B cell (primary cell): ENCODE data around the gene LAMA4. TPM values are rescaled to one million over a fixed set of nuclear protein-coding genes. Genes with fewer than 3 reads are reported as not detected.

ENCODE experiments used
- ATAC-seq: fragments of 200-7000 bp; cut with Tn5 transposase; one replicate; pipeline ENCODE4 v1.10.0; 2021; ENCODE audit warnings: low read depth, mild to moderate bottlenecking, moderate number of reproducible peaks, moderate library complexity
- CTCF ChIA-PET: fragments of 350-600 bp; sonication (Branson Sonifier 250); formaldehyde crosslinking; loops from one replicate; lab custom pipeline; 2021; ENCODE audit warnings: antibody characterized with exemption, inconsistent platforms; lab: Charles Lee
- POLR2A ChIA-PET: fragments of 350-600 bp; sonication (Branson Sonifier 250); formaldehyde crosslinking; loops from one replicate; lab custom pipeline; 2021; ENCODE audit warnings: antibody characterized with exemption; lab: Charles Lee
- DNase-seq: peaks from one replicate; pipeline ENCODE4 v3.0.0; 2013
- H2AFZ ChIP-seq: 2 replicates; pipeline ENCODE4 v1.6.1; 2012; ENCODE audit warnings: mild to moderate bottlenecking, low read depth, low read length; ENCODE audit not compliant: insufficient read depth, poor library complexity, severe bottlenecking
- H3K27ac ChIP-seq, 2 donors: 1 replicate in 1 of 2; 2 replicates in 1 of 2; pipeline ENCODE4 v1.5.1; 2012 to 2013; ENCODE audit warnings: low read length in 2 of 2, mild to moderate bottlenecking in 2 of 2, moderate library complexity in 1 of 2
- H3K27me3 ChIP-seq, 4 experiments: fragments of 200-600 bp in 1 of 4; sonication (generic) in 1 of 4; replicated peaks in 1 of 4; 1 replicate in 2 of 4; 2 replicates in 2 of 4; pipeline versions ENCODE4 v1.6.1 to v1.7.0; 2013 to 2016; ENCODE audit warnings: low read length in 3 of 4, mild to moderate bottlenecking in 2 of 4, mixed read lengths in 1 of 4, moderate library complexity in 1 of 4; ENCODE audit not compliant: insufficient read depth in 4 of 4, control insufficient read depth in 3 of 4; ENCODE audit errors: control extremely low read depth in 1 of 4
- H3K36me3 ChIP-seq, 2 experiments: replicated peaks in 1 of 2; 1 replicate in 1 of 2; 2 replicates in 1 of 2; pipeline versions ENCODE4 v1.6.1 to v1.7.1; 2013; ENCODE audit warnings: low read length in 1 of 2; ENCODE audit not compliant: insufficient read depth in 2 of 2, control insufficient read depth in 1 of 2; ENCODE audit errors: control extremely low read depth in 1 of 2, extremely low read depth in 1 of 2
- H3K4me1 ChIP-seq, 2 donors: fragments of 200-600 bp in 1 of 2; sonication (generic) in 1 of 2; 1 replicate in 1 of 2; 2 replicates in 1 of 2; pipeline versions ENCODE4 v1.5.1 to v1.6.1; 2013 to 2017; ENCODE audit warnings: low read length in 2 of 2; ENCODE audit not compliant: control insufficient read depth in 2 of 2, insufficient read depth in 2 of 2
- H3K4me2 ChIP-seq: replicated peaks from 2 replicates; pipeline ENCODE3; 2012; ENCODE audit warnings: mild to moderate bottlenecking, low read depth, low read length; ENCODE audit not compliant: poor library complexity, severe bottlenecking
- H3K4me3 ChIP-seq, 5 experiments: fragments of 200-600 bp in 1 of 5; sonication (generic) in 1 of 5; 1 replicate in 3 of 5; 2 replicates in 2 of 5; pipeline versions ENCODE4 v1.5.1 to v1.7.0; 2011 to 2016; ENCODE audit warnings: low read length in 4 of 5, mild to moderate bottlenecking in 4 of 5, low read depth in 2 of 5, control low read depth in 1 of 5, moderate library complexity in 1 of 5; ENCODE audit not compliant: insufficient read depth in 1 of 5; ENCODE audit errors: control extremely low read depth in 1 of 5, extremely low read depth in 1 of 5
- H3K79me2 ChIP-seq: fragments of 200-600 bp; sonication (generic); one replicate; pipeline ENCODE4 v1.6.0; 2016; ENCODE audit warnings: low read length; ENCODE audit not compliant: control insufficient read depth, insufficient read depth
- H3K9ac ChIP-seq: fragments of 200-600 bp; sonication (generic); 2 replicates; pipeline ENCODE4 v1.6.1; 2017; ENCODE audit warnings: mild to moderate bottlenecking, low read length, moderate library complexity
- H3K9me3 ChIP-seq, 3 donors: one replicate each; pipeline versions ENCODE4 v1.6.1 to v1.7.1; 2013; ENCODE audit warnings: low read length in 2 of 3; ENCODE audit not compliant: control insufficient read depth in 2 of 3, insufficient read depth in 1 of 3; ENCODE audit errors: control extremely low read depth in 1 of 3
- H4K20me1 ChIP-seq: 2 replicates; pipeline ENCODE4 v1.6.0; 2012; ENCODE audit warnings: mild to moderate bottlenecking, low read length; ENCODE audit not compliant: insufficient read depth, control insufficient read depth, poor library complexity, severe bottlenecking
- H3K27ac Mint-ChIP-seq: one replicate; pipeline ENCODE4 v1.8.0; 2021; ENCODE audit warnings: mixed read lengths
- H3K27me3 Mint-ChIP-seq: one replicate; pipeline ENCODE4 v1.8.0; 2021; ENCODE audit warnings: mixed read lengths
- H3K4me1 Mint-ChIP-seq: one replicate; pipeline ENCODE4 v1.8.0; 2021; ENCODE audit warnings: mixed read lengths
- H3K4me3 Mint-ChIP-seq: one replicate; pipeline ENCODE4 v1.8.0; 2021; ENCODE audit warnings: mixed read lengths
- H3K9me3 Mint-ChIP-seq: one replicate; pipeline ENCODE4 v1.8.0; 2022; ENCODE audit warnings: mixed read lengths; ENCODE audit not compliant: insufficient read depth
- EZH2 ChIP-seq: IDR thresholded peaks from 2 replicates; pipeline ENCODE4 v1.6.1; 2012; ENCODE audit warnings: borderline replicate concordance, low read depth, mild to moderate bottlenecking, moderate library complexity, low read length; ENCODE audit not compliant: insufficient read depth, poor library complexity, severe bottlenecking
- WGBS: methylation state at CpG from one replicate; pipeline ENCODE4 v1.1.5; 2013; ENCODE audit warnings: missing lambda C conversion rate; ENCODE audit not compliant: insufficient coverage; 5-methylcytosine and 5-hydroxymethylcytosine counted together
- intact Hi-C: fragments of 100-400 bp; cut with micrococcal nuclease; formaldehyde crosslinking; loops from one replicate; pipeline ENCODE4 v1.10.0; 2022
- polyA plus RNA-seq: library from polyadenylated mRNA; depleted of rRNA; stranded (reverse); fragments of >200 nt; gene quantifications from 2 replicates; pipeline ENCODE4 v1.2.3, GENCODE V29; 2012
- total RNA-seq, 2 donors: library from RNA; stranded (reverse); fragments of 120-200 nt in 1 of 2; gene quantifications; 1 replicate in 1 of 2; 2 replicates in 1 of 2; pipeline versions ENCODE4 v1.2.3 to v1.2.4, GENCODE V29; 2013 to 2022
- TF ChIP-seq, protein P1 (sequence below): fragments of 200-600 bp; IDR thresholded peaks from one replicate; pipeline ENCODE4 v1.8.0; 2022; ENCODE audit warnings: antibody characterized with exemption, mild to moderate bottlenecking

The LAMA4 gene
- total and polyA plus RNA-seq, 2 donors (not counting 1 experiment from before 2014, with no cell fraction given): not detected

DNA sequence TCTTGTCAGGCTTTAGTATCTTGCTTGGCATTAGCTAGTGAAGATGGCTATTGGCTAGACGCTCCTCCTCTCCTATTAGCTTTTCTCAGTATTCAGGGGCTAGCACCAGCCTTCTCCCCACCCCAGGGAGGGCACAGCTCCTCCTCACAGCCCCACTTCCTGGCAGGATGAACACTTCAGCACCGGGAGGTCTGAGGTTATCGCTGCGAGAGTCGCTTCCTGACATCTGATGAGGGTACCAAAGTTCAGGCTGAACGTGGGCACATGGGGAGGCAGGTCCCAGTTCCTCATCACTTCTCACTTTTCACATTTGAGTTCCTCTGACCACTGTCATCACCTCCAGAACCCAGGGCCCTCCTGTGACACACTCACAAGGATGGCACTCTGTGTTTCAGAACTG lies 66.6 kb downstream of the LAMA4 start:
- intact Hi-C loops: no loop called here
- Histone ChIP-seq H3K27me3 (no peaks in the 10 kb centered on the region), H2AFZ (peak overlapping the region; percentile 32), H3K4me3 (no peak overlapping the region), H3K36me3 (no peaks in the 10 kb centered on the region), H3K27ac (no peak overlapping the region), H3K79me2 (no peaks in the 10 kb centered on the region), H4K20me1 (no peaks in the 10 kb centered on the region), H3K4me1 (no peaks in the 10 kb centered on the region), H3K4me2 (no peak overlapping the region), H3K9me3 (no peaks in the 10 kb centered on the region), H3K9ac (no peak overlapping the region)
- H3K27me3 Mint-ChIP-seq: peaks cover 39% of the 10 kb centered on the region
- TF ChIP-seq, protein P1, sequence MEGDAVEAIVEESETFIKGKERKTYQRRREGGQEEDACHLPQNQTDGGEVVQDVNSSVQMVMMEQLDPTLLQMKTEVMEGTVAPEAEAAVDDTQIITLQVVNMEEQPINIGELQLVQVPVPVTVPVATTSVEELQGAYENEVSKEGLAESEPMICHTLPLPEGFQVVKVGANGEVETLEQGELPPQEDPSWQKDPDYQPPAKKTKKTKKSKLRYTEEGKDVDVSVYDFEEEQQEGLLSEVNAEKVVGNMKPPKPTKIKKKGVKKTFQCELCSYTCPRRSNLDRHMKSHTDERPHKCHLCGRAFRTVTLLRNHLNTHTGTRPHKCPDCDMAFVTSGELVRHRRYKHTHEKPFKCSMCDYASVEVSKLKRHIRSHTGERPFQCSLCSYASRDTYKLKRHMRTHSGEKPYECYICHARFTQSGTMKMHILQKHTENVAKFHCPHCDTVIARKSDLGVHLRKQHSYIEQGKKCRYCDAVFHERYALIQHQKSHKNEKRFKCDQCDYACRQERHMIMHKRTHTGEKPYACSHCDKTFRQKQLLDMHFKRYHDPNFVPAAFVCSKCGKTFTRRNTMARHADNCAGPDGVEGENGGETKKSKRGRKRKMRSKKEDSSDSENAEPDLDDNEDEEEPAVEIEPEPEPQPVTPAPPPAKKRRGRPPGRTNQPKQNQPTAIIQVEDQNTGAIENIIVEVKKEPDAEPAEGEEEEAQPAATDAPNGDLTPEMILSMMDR: no peak
- no peak for TF ChIP-seq EZH2
- 3% methylated on average over 5 of the region's 6 CpGs for WGBS
- H3K4me3 Mint-ChIP-seq: no peak overlapping the region
- no peaks in the 10 kb centered on the region for H3K9me3 Mint-ChIP-seq
- no peaks in the 10 kb centered on the region for H3K4me1 Mint-ChIP-seq
- no peak for ATAC-seq
- no peak overlapping the region for H3K27ac Mint-ChIP-seq
- CTCF ChIA-PET: interaction anchor here (0.7 to 1.3 kb wide), 2 partner anchors 9 to 24 kb away, joined by 3 read pairs; no protein-coding TSS in a partner anchor
- POLR2A ChIA-PET: no interaction called here
- DNase-seq: no peak

DNA sequence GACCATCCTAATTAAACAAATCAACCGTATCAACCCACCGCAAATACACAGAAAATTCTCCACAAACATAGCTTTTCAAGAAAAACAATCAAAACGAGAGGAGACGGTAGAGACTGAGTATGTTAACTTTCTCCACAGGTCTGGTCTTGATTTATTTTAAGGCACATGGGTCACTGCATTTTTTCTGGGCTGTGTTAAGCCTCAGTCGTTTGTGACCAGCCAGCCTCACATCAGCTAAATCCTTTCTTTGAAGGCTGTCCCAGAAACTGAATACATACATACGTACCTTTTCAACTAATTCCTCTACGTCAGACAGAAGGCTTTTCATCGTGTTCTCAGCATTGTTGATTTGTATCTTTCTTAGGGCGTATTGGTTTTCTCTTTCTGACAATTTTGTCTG lies 69.4 kb downstream of the LAMA4 start:
- ATAC-seq (no peak), DNase-seq (no peak)
- H3K9ac ChIP-seq: no peak overlapping the region
- H3K27me3 ChIP-seq: no peaks in the 10 kb centered on the region
- H3K36me3 ChIP-seq: no peaks in the 10 kb centered on the region
- Mint-ChIP-seq H3K27me3 (peaks cover 29% of the 10 kb centered on the region), H3K4me3 (no peak overlapping the region), H3K9me3 (no peaks in the 10 kb centered on the region), H3K27ac (no peak overlapping the region), H3K4me1 (no peaks in the 10 kb centered on the region)
- 100% methylated on average over 1 of the region's 9 CpGs for WGBS
- H4K20me1 ChIP-seq: no peaks in the 10 kb centered on the region
- H3K79me2 ChIP-seq: no peaks in the 10 kb centered on the region
- POLR2A ChIA-PET: no interaction called here
- no peak overlapping the region for H3K4me2 ChIP-seq
- H3K9me3 ChIP-seq: no peaks in the 10 kb centered on the region
- H3K4me1 ChIP-seq: no peaks in the 10 kb centered on the region
- H3K4me3 ChIP-seq: no peak overlapping the region
- no peak overlapping the region for H2AFZ ChIP-seq
- no peak for TF ChIP-seq EZH2
- TF ChIP-seq, protein P1: no peak
- CTCF ChIA-PET: interaction anchor here (0.9 to 1.6 kb wide), 3 partner anchors 123 to 1725 kb away, joined by 3 to 6 read pairs (median 4); no protein-coding TSS in a partner anchor
- no peak overlapping the region for H3K27ac ChIP-seq
- intact Hi-C loops: no loop called here
